Stimulated activated CD4-positive, alpha-beta T cell treated with anti-CD3 and anti-CD28 coated beads, TNF-alpha, amount 100 ng/mL, for 4 hours (primary cell): ENCODE results near the gene CLDN6.
"Not testable (repeated sequence)": the region's sequence is repeated elsewhere in the genome, so short reads cannot be mapped to it uniquely, and the experiment has no call there.

Source experiments
- DNase-seq, 3 experiments: peaks; one replicate each; pipeline ENCODE4 v3.0.0-alpha.2; 2020; ENCODE audit warnings: low read depth in 3 of 3

CLDN6 gene, protein sequence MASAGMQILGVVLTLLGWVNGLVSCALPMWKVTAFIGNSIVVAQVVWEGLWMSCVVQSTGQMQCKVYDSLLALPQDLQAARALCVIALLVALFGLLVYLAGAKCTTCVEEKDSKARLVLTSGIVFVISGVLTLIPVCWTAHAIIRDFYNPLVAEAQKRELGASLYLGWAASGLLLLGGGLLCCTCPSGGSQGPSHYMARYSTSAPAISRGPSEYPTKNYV

GRCh38 chr16:3017794-3018506, at the start of gene CLDN6:
Gene CLDN6 (minus strand): TSS chr16:3018183. CDS start chr16:3016021, 2,162 bp downstream.
- DNase-seq, result no peak

GRCh38 chr16:3066440-3066748, 48.4 kb upstream of the CLDN6 start:
- no peak for DNase-seq

DNA sequence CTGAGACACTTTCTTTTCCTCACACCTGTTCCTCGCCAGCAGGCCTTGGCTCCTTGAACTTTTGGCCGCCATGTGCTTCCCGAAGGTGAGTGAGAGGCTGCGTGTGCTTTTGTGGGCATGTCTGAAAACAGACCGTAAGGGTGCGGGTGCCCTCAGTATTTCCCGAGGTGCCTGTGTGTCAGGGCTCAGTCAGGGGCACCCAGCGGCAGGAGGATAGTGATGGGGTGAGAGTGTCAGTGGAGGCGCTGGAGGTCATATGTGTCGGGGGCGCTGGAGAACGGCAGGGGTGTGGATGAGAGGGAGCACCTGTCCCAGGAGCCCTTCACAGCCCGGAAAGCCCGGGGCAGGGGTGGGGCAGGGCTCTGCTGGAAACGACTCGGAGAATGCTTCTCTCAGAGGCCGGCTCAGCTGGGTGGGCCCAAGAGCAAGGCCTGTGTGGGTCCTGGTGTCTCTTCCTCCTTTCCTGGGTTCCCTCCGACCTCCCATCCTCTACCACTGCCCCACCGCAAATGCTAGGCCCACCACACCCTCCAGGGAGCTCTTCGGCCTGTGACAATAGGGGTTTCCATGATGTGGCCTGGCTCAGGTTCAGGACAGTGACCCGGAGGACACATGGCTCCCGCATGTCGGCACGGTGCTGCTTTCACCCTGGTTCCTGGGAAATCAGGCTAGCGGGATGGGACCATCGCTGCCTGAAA, 47.9 kb upstream of the CLDN6 start:
- no peak for DNase-seq

- DNase-seq, result peak in 2 of 3 experiments; percentile 54 to 66
Measured at GRCh38 chr16:3065069-3065741, 47.2 kb upstream of the CLDN6 start, which contains the start of gene IL32. Gene IL32 (plus strand): TSS chr16:3065640. CDS start chr16:3065812, 172 bp downstream.

DNA sequence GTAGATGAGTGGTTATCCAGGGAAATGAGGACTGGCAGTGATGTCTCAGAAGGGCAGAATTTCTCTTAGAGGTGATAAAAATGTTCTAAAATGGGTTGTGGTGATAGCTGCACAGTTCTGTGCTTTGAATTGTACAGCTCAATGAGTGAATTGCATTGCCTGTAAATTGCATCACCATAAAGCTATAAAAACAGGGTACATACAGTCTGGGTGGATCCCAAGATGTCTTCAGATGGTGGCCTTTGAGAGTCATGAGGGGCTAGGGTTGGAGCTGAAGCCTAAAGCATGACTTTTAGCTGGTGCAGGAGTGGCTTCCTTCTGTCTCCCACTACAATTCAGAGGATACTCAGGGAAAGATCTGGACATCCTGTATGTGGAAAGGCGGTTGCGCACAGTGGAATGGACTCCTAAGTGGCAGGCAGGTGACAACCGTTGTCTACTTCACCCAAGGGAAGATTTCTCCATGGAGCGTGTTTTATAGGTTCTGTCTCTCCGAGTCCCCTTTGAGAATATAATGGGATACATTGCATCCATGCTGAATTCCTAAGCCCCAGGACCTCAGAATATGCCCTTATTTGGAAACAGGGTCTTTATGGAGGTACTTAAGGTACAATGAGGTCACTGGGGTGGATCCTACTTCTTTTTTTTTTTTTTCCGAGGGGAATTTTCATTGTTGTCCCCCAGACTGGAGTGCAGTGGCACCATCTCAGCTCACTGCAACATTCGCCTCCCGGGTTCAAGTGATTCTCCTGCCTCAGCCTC, 45.8 kb upstream of the CLDN6 start:
- no peak for DNase-seq

DNA sequence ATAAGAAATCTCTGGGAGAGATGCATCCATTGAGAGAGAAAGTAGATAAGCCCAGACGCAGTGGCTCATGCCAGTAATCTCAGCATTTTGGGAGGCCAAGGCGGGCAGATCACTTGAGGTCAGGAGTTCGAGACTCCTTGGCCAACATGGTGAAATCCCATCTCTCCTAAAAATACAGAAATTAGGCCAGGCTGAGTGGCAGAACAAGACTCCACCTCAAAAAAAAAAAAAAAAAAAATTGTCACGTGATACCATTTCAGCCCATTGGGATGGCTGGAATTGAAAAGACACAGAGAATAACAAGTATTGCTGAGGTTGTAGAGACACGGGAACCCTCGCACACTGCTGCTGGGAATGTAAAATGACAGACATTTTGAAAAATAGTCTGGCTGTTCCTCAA, 44.6 kb upstream of the CLDN6 start:
- no peak for DNase-seq

DNA sequence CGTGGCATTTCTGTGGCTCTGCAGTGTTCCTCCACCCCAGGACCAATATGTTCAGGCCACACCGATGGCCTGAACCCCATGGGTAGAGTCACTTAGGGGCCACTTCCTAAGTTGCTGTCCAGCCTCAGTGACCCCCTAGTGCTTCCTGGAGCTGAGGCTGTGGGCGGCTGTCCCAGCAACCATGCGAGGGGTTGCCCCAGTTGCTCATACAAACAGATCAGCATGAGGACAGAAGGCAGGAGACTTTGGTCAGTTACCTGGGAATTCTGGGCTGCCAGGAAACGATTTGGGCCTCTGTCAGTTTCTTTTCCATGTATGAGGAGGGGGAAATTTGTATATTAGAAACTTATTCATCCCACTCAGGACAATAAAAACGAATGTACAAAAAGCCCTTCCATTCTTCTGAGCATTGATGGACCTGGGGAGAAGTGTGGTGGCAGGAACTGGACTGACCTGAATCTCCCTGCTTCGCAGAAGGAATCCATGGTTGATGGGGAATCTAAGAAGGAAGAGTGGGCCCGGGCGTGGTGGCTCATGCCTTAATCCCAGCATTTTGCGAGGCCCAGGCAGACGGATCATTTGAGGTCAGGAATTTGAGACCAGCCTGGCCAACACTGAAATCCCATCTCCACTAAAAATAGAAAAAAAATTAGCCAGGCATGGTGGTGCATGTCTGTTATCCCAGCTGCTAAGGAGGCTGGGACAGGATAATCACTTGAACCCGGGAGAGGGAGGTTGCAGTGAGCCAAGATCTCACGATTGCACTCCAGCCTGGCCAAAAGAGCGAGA, 42.5 kb upstream of the CLDN6 start:
- DNase-seq, result no peak

DNA sequence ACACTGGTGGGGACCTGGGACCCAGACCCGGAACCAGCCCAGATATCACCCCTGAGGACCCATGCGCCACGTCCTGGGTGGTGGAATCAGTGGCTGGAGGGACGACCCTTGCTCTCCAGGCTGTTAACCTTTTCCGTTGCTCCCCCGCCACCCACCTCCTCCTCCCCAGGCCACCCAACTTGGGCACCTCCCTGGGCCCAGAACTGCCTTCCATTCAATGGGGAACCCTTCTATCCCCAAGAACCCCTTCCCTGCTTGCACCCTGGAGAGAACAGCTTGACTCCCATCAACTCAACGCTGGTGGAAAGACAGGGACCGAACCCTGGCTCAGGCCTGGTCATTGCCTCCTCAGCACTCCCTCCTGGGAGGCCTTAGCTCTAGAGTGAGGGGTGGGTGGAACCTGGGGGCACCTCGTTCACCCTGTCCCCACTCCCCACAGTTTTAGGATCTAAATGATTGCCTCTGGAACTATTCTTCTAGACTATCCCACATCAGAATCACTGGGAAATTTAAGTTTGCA, 41.8 kb upstream of the CLDN6 start:
- DNase-seq, result no peak

- DNase-seq, result peak; percentile 74 to 81 (median 76)
Measured at GRCh38 chr16:3059041-3059722, 41.2 kb upstream of the CLDN6 start.

- DNase-seq, result no peak
Measured at GRCh38 chr16:3058139-3059030, 40.4 kb upstream of the CLDN6 start.

DNA sequence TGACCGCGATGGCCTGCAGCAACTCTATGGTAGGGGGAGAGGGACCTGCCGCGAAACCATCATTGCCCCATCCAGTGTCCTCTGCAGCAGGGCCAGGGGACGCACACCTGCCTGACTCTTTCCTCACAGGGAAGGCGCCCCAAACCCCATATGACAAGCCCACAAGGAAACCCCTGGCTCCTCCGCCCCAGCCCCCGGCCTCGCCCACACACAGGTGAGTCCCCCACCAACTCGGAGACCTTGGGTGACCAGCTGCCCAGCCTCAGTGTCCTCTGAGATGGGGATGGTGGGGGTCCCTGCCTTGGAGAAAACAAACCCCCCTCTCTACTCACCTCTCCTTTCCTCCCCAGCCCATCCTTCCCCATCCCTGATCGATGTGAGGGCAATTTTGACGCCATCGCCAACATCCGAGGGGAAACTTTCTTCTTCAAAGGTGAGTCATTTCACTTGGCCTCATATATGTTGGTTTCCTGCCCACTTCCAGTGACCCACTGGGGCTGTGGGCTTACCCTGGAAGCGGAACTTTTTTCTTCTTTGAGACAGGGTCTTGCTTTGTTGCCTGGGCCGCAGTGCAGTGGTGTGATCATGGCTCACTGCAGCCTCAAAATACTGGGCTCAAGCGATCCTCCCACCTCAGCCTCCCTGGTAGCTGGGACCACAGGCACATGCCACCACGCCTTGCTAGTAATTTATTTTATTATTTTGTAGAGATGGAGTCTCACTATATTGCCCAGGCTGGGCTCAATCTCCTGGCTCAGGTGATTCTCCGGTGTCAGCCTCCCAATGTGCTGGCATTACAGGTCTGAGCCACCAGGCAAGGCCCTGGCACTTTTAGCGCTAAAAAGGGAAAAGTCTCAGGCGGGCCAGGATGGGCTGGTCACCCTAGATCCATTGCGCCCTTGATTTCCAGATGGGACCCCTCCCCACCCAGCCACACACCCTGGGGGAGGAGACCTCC, 39.5 kb upstream of the CLDN6 start:
- no peak for DNase-seq

GRCh38 chr16:3056336-3057180, 38.6 kb upstream of the CLDN6 start:
- no peak for DNase-seq

GRCh38 chr16:3055734-3056115, 37.7 kb upstream of the CLDN6 start:
- DNase-seq, result not testable (repeated sequence)

DNA sequence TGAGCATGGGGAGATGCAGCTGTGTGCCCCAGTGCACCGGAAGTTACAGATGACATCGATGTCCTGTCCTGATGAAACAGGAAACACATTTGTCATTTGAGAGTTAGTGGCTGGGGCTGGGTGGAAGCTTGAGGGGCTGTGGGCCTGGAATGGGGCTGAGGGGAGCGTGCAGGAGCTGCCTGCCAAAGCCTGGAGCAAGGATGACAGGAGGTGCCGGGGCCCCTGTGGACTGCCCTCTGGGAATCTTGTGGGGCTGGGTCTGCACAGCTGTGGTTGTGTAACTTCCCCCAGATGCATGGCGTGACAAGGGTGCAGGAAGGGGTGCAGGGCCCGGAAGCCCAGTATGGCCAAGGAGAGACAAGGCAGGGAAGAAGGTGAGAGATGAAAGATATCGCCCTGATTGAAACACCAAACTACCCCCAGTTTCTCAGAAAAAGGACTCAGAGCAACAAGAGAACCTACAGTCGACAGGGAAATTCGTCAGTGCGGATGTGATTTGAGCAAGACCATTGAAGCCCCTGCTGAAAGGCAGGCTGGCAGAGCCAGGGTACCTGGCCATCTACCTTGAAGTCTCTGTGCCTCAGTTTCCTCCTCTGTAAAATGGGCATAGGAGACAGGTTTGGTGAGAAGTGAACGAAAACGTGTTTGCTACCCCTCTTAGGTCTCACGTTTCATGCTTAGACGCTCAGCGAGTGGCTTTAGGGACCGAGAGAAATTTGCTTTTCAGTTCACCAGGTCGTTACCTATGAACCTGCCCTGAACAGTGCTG, 37.2 kb upstream of the CLDN6 start:
- DNase-seq, result no peak

GRCh38 chr16:3053330-3053710, 35.3 kb upstream of the CLDN6 start:
- not testable (repeated sequence) for DNase-seq
